Hepatocyte (in vitro differentiated cells): Measurements from ENCODE around the gene GYG1. TPM values are rescaled to one million over a fixed set of nuclear protein-coding genes. Genes with fewer than 3 reads are reported as not detected.

Source experiments
- DNase-seq: peaks from one replicate; pipeline ENCODE4 v3.0.0-alpha.2; 2016; ENCODE audit warnings: low spot score
- H2AFZ ChIP-seq: fragments of 200-600 bp; sonication (generic); 2 replicates; pipeline ENCODE4 v1.6.0; 2016; ENCODE audit warnings: antibody characterized with exemption, mild to moderate bottlenecking
- H3K27ac ChIP-seq: fragments of 200-600 bp; sonication (generic); 2 replicates; pipeline ENCODE4 v1.5.1; 2016; ENCODE audit warnings: mild to moderate bottlenecking
- H3K27me3 ChIP-seq: fragments of 200-600 bp; sonication (generic); 2 replicates; pipeline ENCODE4 v1.6.1; 2016
- H3K36me3 ChIP-seq: fragments of 200-600 bp; sonication (generic); replicated peaks from 2 replicates; pipeline ENCODE4 v1.5.1; 2016; ENCODE audit warnings: low read depth; ENCODE audit not compliant: insufficient read depth
- H3K4me1 ChIP-seq: fragments of 200-600 bp; sonication (generic); 2 replicates; pipeline ENCODE4 v1.5.1; 2016; ENCODE audit warnings: mild to moderate bottlenecking, moderate library complexity; ENCODE audit not compliant: insufficient read depth
- H3K4me2 ChIP-seq: fragments of 200-600 bp; sonication (generic); 2 replicates; pipeline ENCODE4 v1.6.0; 2016
- H3K4me3 ChIP-seq: fragments of 200-600 bp; sonication (generic); 2 replicates; pipeline ENCODE4 v1.5.1; 2016; ENCODE audit warnings: mild to moderate bottlenecking
- H3K79me2 ChIP-seq: fragments of 200-600 bp; sonication (generic); 2 replicates; pipeline ENCODE4 v1.6.0; 2017; ENCODE audit warnings: mild to moderate bottlenecking
- H3K9me2 ChIP-seq: fragments of 200-600 bp; sonication (generic); replicated peaks from 2 replicates; pipeline ENCODE4 v1.6.0; 2017; ENCODE audit warnings: mild to moderate bottlenecking; ENCODE audit not compliant: insufficient read depth
- H3K9me3 ChIP-seq: fragments of 200-600 bp; sonication (generic); 2 replicates; pipeline ENCODE4 v1.5.1; 2016; ENCODE audit warnings: low read depth, mild to moderate bottlenecking
- H4K20me1 ChIP-seq: fragments of 200-600 bp; sonication (generic); 2 replicates; pipeline ENCODE4 v1.6.0; 2016; ENCODE audit warnings: mild to moderate bottlenecking; ENCODE audit not compliant: insufficient read depth, poor library complexity, severe bottlenecking
- EZH2 ChIP-seq: fragments of 200-600 bp; sonication (generic); IDR thresholded peaks from 2 replicates; pipeline ENCODE4 v1.6.1; 2016; ENCODE audit warnings: antibody characterized with exemption, mild to moderate bottlenecking, borderline replicate concordance
- EZH2phosphoT487 ChIP-seq: fragments of 200-600 bp; sonication (generic); IDR thresholded peaks from one replicate; pipeline ENCODE4 v1.6.1; 2018; ENCODE audit warnings: antibody characterized with exemption, mild to moderate bottlenecking, low read depth, moderate library complexity; ENCODE audit not compliant: unreplicated experiment, severe bottlenecking
- WGBS: methylation state at CpG from one replicate; pipeline ENCODE4 v1.1.6; 2016; ENCODE audit warnings: low lambda C conversion rate; ENCODE audit errors: missing lambda C conversion rate; 5-methylcytosine and 5-hydroxymethylcytosine counted together
- polyA plus RNA-seq: library from polyadenylated mRNA; unstranded; fragments of >200 nt; fragmentation: Nextera tagmentation; extraction: Ambion mirVana; gene quantifications from 2 replicates; pipeline ENCODE4 v1.2.1, GENCODE V29; 2016
- total RNA-seq: library from RNA; depleted of rRNA; stranded (reverse); fragments of >200 nt; gene quantifications from 2 replicates; pipeline ENCODE4 v1.2.3, GENCODE V29; 2014
- TF ChIP-seq, protein P1 (sequence below): fragments of 200-600 bp; sonication (generic); IDR thresholded peaks from 2 replicates; pipeline ENCODE4 v1.5.1; 2016; ENCODE audit warnings: antibody characterized with exemption, mild to moderate bottlenecking; ENCODE audit not compliant: poor library complexity

Gene GYG1
- total and polyA plus RNA-seq, 2 experiments from 2014 or later: 26.2 to 50.3 TPM

DNA sequence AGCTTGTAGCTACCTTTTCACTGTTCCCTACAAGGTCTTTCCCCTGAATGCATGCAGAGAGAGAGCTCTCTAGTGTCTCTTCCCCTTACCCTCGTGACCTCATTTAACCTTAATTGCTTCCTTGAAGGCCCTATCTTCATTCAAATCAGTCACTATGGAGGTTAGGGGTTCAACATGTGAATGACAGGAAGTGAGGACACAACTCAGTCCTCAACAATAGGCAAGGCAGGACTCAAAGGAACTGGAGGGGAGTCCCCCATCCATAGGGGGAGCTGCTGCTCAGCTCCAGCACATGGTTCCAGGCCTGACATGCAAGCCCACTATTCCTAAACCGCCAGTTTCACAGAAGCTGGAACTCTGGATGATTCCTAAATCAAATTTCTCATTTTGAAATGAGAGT is 33.8 kb upstream of the GYG1 start:
- H2AFZ ChIP-seq: no peak overlapping the region
- H3K9me3 ChIP-seq: no peaks in the 10 kb centered on the region
- no peaks in the 10 kb centered on the region for H3K4me1 ChIP-seq
- no peaks in the 10 kb centered on the region for H3K79me2 ChIP-seq
- H3K27me3 ChIP-seq: no peaks in the 10 kb centered on the region
- no peaks in the 10 kb centered on the region for H4K20me1 ChIP-seq
- H3K4me2 ChIP-seq: no peak overlapping the region
- H3K36me3 ChIP-seq: no peaks in the 10 kb centered on the region
- TF ChIP-seq EZH2 (no peak), EZH2phosphoT487 (no peak)
- TF ChIP-seq, protein P1, sequence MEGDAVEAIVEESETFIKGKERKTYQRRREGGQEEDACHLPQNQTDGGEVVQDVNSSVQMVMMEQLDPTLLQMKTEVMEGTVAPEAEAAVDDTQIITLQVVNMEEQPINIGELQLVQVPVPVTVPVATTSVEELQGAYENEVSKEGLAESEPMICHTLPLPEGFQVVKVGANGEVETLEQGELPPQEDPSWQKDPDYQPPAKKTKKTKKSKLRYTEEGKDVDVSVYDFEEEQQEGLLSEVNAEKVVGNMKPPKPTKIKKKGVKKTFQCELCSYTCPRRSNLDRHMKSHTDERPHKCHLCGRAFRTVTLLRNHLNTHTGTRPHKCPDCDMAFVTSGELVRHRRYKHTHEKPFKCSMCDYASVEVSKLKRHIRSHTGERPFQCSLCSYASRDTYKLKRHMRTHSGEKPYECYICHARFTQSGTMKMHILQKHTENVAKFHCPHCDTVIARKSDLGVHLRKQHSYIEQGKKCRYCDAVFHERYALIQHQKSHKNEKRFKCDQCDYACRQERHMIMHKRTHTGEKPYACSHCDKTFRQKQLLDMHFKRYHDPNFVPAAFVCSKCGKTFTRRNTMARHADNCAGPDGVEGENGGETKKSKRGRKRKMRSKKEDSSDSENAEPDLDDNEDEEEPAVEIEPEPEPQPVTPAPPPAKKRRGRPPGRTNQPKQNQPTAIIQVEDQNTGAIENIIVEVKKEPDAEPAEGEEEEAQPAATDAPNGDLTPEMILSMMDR: peak; percentile 6
- WGBS: 90% methylated on average over 2 of the region's 2 CpGs
- DNase-seq: no peak
- H3K27ac ChIP-seq: no peak overlapping the region
- H3K4me3 ChIP-seq: no peak overlapping the region
- no peaks in the 10 kb centered on the region for H3K9me2 ChIP-seq

DNA sequence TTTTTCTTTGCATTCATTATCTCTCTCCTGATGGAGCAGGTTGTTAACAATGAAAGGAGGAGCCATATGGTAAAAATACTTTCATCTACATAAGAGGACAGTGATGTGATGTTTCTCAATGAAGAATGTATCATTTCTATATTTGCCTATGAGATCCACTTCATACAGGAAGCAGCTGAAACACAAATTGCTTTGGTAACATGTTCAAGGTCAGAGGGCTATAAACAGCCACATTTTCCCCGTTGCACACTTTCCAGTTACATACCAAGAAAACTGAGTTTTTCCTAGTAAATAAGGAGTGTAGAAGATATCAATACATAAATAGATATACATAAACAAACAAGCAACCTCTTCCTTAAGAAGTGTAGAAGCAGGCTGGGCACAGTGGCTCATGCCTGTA is 32.6 kb upstream of the GYG1 start:
- no peaks in the 10 kb centered on the region for H3K4me1 ChIP-seq
- no peaks in the 10 kb centered on the region for H3K36me3 ChIP-seq
- H2AFZ ChIP-seq: no peak overlapping the region
- no peaks in the 10 kb centered on the region for H3K79me2 ChIP-seq
- no peaks in the 10 kb centered on the region for H4K20me1 ChIP-seq
- WGBS: 58% methylated on average over 1 of the region's 1 CpG
- H3K4me3 ChIP-seq: no peak overlapping the region
- no peak overlapping the region for H3K27ac ChIP-seq
- H3K4me2 ChIP-seq: no peak overlapping the region
- H3K9me3 ChIP-seq: no peaks in the 10 kb centered on the region
- TF ChIP-seq EZH2: no peak
- TF ChIP-seq, protein P1: no peak
- TF ChIP-seq EZH2phosphoT487: no peak
- no peaks in the 10 kb centered on the region for H3K9me2 ChIP-seq
- H3K27me3 ChIP-seq: no peaks in the 10 kb centered on the region
- no peak for DNase-seq

DNA sequence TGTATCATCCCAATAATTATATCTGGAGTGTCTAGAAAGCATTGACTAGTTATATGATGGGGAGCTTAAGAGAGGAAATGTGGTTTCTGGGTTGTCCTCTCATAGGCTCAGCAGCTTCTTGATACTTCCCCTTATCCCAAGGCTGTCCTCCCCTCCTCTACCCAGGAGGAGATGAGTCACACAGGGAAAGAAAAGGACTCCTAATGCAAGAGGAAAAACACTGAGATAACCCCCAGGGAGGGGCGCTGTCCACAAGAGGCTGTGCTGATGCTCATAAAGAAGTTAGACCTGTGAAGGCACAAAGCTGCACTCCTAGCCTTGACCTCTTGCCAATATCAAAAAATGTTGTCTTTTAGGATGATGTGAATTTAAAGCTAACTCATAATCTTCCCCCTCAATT is 28.8 kb upstream of the GYG1 start:
- no peak for TF ChIP-seq EZH2phosphoT487
- no peak for TF ChIP-seq EZH2
- TF ChIP-seq, protein P1: peak; percentile 6
- no peak overlapping the region for H3K27ac ChIP-seq
- no peaks in the 10 kb centered on the region for H3K27me3 ChIP-seq
- H2AFZ ChIP-seq: no peak overlapping the region
- H3K9me2 ChIP-seq: no peaks in the 10 kb centered on the region
- no peaks in the 10 kb centered on the region for H3K4me1 ChIP-seq
- WGBS: 33% methylated on average over 1 of the region's 1 CpG
- H3K4me2 ChIP-seq: no peak overlapping the region
- no peaks in the 10 kb centered on the region for H3K79me2 ChIP-seq
- no peaks in the 10 kb centered on the region for H3K9me3 ChIP-seq
- peak; percentile 62 for DNase-seq
- H4K20me1 ChIP-seq: no peaks in the 10 kb centered on the region
- H3K4me3 ChIP-seq: no peak overlapping the region
- H3K36me3 ChIP-seq: no peaks in the 10 kb centered on the region

DNA sequence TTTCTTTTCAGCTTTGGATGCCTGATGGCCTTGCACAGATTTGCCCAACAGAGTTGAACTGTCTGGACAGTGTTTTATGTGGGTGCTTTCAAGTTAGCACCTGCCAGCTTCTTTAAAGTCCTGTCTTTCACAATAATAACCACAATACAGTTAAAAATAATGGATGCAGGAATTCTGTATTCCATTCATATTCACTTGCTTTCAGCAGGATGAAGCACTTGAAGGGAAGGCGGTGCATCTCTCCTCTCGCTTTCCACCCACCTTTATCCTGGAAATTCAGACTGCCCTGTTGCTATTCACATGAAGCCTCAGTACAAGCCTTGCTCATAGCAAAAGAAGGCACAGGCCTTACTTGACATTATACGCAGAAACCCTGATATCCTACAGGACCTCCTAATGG is 26.5 kb upstream of the GYG1 start:
- Histone ChIP-seq H3K4me2 (no peak overlapping the region), H3K79me2 (no peaks in the 10 kb centered on the region), H3K27me3 (no peaks in the 10 kb centered on the region), H3K9me2 (no peaks in the 10 kb centered on the region), H3K27ac (no peak overlapping the region), H2AFZ (no peak overlapping the region), H3K9me3 (no peaks in the 10 kb centered on the region), H3K36me3 (no peaks in the 10 kb centered on the region), H4K20me1 (no peaks in the 10 kb centered on the region), H3K4me1 (no peaks in the 10 kb centered on the region), H3K4me3 (no peak overlapping the region)
- no peak for DNase-seq
- 89% methylated on average over 3 of the region's 3 CpGs for WGBS
- TF ChIP-seq EZH2: no peak
- TF ChIP-seq, protein P1: no peak
- no peak for TF ChIP-seq EZH2phosphoT487
